Superior temporal gyrus (tissue), 1 donor: ENCODE data around the gene AK6.
"Not testable (repeated sequence)": the region's sequence is repeated elsewhere in the genome, so short reads cannot be mapped to it uniquely, and the experiment has no call there.

Experiments used
- DNase-seq: peaks from one replicate; pipeline ENCODE4 v3.0.0-alpha.2; 2016; ENCODE audit errors: extremely low spot score

The AK6 gene

GRCh38 chr5:69369340-69370121 lies at the start of gene AK6, which contains the start of the genes RAD17 and TAF9:
Gene AK6, minus strand, starts transcription at chr5:69369520. Its CDS starts 30 bp downstream, at chr5:69369490.
Gene RAD17, plus strand, starts transcription at chr5:69369818. Its CDS starts 2,391 bp downstream, at chr5:69372209.
Gene TAF9, minus strand, starts transcription at chr5:69369520. Its CDS starts 3,783 bp downstream, at chr5:69365737.
- peak; percentile 88 for DNase-seq

GRCh38 chr5:69418554-69418953 lies 49.2 kb upstream of the AK6 start:
- DNase-seq, result no peak

GRCh38 chr5:69416699-69417098 lies 47.4 kb upstream of the AK6 start:
- DNase-seq, result no peak

DNA sequence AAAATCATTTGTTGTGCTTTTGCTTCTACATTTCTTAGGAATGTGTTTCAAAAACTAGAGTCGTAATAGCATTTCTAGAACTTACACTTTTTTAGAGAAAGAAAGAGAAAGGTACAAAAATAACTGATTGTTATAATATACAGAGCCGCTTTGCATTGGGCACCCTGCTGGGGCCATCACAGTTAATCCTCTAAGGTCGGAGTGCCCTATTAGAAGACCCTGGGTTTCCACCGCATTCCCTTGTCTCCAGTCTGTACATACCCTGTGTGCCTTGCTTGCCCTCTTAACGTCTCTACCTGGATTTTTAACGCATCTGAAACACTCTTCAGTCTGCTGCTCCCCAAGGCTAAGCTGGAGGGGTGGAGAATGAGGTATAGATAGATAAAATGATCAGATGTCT lies 46.9 kb upstream of the AK6 start:
- no peak for DNase-seq

GRCh38 chr5:69415584-69415958 lies 46.3 kb upstream of the AK6 start:
- no peak for DNase-seq

DNA sequence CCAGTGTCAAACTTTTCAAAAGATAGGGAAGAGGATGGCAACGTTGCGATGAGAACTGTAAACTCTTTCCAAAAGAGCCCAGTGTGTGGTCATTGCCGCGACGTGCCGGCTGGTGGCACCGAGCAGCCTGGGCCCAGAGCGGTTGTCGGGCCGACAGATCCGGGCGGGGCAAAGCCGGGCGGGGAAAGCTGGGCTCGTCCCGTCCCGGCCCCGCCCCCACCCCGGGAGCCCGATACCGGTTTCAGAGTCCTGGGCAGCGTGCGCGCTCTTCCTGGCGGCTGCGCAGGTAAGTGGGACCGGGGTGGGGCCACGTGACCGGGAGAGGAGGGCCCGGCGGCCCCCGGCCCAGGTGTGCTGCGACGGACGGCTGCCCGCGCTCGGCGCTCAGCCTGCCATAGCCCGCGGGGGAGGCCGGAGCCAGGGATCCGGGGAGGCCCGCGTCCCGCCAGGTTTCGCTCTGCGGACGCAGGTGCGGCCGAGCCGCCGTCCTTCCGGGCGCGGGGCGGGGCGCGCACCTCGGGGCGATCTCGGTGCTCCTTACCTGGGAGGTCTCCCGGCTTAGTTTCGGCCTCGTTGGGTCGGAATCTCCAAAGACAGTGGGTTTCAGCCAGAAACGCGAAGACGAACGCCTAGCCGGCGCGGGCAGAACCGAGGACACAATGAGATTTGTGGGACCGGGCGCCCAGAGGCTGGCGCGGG lies 45.7 kb upstream of the AK6 start, which contains the start of gene MARVELD2:
TSS of gene MARVELD2 (plus strand) at position 232 of the 699 bp plus-strand sequence. CDS start 4,270 bp downstream, outside the sequence.
- DNase-seq, result no peak

- DNase-seq, result no peak
Observed at GRCh38 chr5:69404659-69405330, 35.5 kb upstream of the AK6 start.

DNA sequence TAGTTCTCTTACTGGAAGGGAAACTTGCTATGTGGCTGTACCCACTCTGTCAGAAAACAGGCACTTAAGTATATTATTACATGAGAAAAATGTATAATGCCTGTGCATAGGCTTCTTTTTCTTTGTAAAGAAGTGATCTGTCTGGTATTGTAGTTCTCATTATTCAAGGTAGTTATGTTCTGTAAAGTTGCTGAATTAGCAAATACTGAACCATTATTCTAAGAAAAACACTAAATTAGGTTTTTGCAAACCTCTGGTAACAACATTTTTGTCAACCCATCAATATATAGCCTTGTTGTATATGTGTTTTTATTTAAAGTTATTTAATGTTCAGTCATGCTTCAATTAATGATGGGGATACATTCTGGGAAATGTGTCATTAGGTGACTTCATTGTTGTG lies 9.1 kb upstream of the AK6 start:
- no peak for DNase-seq

- DNase-seq, result no peak
Observed at GRCh38 chr5:69374911-69375446, 5.7 kb upstream of the AK6 start.

DNA sequence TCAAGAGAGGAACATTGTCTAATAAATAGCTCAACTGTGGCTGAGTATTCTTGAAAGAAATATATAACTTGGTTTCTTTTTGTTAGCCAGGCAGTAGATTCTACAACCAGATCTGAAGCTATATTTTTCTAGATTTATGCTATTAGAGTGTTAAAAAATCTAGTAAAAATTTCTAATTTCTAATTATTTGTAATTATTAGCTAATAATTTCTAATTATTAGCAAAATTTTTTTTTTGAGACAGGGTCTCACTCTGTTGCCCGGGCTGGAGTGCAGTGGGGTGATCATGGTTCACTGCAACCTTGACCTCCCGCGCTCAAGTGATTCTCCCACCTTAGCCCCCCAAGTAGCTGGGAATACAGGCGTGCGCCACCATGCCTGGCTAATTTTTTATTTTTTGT lies 3.1 kb upstream of the AK6 start:
- DNase-seq, result no peak

DNA sequence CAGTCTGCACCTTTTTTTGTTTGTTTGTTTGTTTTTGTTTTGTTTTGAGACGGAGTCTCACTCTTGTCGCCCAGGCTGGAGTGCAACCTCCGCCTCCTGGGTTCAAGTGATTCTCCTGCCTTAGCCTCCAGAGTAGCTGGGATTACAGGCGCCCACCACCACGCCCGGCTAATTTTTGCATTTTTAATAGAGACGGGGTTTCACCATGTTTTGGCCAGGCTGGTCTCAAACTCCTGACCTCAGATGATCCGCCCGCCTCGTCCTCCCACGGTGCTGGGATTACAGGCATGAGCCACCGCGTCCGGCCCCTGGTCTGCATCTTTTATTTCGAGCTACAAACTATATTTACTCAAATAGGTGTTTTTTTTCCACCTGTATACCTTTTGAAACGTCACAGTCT lies 1.0 kb upstream of the AK6 start:
- not testable (repeated sequence) for DNase-seq

GRCh38 chr5:69368458-69369339 lies 621 bp downstream of the AK6 start:
- peak; percentile 38 for DNase-seq

GRCh38 chr5:69367697-69368279 lies 1.5 kb downstream of the AK6 start:
- no peak for DNase-seq

DNA sequence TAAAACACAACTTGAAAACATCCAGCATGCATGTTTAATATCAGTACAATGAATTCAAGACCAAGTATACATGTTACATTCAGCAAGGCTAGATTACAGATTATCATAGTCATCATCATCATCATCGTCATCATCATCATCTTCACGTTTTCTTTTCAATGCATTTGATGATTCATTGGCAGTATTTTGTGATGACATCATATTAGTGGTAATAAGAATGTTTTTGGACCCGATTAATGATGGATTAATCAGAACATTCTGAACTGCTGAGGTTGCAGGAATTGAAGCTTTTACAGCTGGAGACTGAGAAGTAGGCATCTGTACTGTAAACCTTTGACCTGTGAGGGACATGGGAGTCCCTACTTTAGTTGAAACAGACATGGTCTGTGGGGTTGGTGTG lies 4.5 kb downstream of the AK6 start:
- no peak for DNase-seq

GRCh38 chr5:69364414-69364813 lies 4.9 kb downstream of the AK6 start:
- DNase-seq, result no peak

DNA sequence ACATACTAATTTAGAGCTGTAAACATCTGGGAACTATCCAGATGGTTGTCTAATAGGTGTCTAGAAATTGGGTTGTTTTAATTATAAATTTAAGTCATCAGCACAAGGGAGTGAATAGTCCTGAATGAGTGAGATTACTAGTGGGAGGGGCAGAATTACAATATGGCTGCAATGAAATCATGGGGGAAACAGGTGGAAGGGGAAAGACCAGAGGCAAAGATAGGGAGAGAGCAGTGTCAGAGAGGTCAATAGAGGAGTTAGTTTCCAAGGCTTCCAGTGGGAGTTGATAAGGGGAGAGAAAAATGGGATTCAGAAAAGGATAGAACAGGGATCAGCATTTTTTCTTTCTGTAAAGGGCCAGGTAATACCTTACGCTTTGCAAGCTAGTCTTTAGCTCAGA lies 8.9 kb downstream of the AK6 start:
- no peak for DNase-seq

DNA sequence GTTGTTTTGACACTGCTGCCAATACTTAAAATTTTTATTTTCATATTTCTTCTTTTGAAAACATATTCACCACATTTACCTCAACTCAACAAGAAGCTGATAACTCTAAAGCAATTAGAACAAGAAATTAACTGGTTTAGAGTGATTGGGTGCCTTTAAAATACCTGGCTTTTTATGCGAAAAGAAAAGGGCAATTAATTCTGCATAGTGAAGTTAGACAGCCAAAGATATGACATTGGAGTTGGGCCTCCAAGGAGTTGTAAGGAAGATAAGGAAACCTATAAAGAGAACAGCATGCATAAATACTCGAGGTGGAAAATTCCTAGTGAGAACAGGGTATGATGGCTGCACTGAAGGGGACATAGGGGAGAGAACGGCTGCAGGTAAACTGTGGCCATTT lies 9.6 kb downstream of the AK6 start:
- DNase-seq, result no peak

DNA sequence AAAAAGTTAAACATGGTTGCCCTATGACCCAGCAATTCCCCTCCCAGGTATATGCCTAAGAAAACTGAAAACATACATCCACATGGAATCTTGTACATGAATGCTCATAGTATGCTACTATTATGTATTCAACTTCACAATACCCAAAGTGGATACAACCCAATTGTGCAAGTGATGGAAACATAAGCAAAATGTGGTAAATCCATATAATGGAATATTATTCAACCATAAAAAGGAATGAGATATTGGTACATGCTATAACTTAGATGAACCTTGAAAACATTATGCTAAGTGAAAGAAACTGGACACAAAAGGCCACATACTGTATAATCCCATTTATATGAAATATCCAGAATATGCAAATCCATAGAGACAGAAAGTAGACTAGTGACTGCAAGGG lies 18.7 kb downstream of the AK6 start:
- no peak for DNase-seq

DNA sequence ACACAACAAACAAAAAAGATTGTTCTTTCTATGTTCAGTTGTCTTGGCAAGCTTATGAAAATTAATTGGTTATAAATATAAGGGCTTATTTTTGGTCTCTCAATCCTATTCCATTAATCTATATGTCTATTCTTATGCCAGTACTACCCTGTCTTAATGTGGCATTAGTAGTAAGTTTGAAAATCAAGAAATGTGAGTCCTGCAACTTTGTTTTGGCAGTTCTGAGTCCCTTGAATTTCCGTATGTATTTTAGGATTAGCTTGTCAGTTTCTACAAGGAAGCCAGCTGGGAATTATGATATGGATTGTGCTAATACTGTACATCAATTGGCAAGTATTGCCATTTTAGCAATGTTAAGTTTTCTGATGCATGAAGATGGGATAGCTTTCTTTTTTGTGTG lies 26.2 kb downstream of the AK6 start:
- no peak for DNase-seq

GRCh38 chr5:69341520-69342161 lies 27.7 kb downstream of the AK6 start:
- no peak for DNase-seq
